NK-92 (cell line): ENCODE results near the gene UBE2R2.
"Not testable (repeated sequence)": the region's sequence is repeated elsewhere in the genome, so short reads cannot be mapped to it uniquely, and the experiment has no call there.

Experiments
- DNase-seq: peaks from one replicate; lab custom pipeline; 2025; ENCODE audit not compliant: unreplicated experiment; lab: John Stamatoyannopoulos, UW

UBE2R2 gene

DNA sequence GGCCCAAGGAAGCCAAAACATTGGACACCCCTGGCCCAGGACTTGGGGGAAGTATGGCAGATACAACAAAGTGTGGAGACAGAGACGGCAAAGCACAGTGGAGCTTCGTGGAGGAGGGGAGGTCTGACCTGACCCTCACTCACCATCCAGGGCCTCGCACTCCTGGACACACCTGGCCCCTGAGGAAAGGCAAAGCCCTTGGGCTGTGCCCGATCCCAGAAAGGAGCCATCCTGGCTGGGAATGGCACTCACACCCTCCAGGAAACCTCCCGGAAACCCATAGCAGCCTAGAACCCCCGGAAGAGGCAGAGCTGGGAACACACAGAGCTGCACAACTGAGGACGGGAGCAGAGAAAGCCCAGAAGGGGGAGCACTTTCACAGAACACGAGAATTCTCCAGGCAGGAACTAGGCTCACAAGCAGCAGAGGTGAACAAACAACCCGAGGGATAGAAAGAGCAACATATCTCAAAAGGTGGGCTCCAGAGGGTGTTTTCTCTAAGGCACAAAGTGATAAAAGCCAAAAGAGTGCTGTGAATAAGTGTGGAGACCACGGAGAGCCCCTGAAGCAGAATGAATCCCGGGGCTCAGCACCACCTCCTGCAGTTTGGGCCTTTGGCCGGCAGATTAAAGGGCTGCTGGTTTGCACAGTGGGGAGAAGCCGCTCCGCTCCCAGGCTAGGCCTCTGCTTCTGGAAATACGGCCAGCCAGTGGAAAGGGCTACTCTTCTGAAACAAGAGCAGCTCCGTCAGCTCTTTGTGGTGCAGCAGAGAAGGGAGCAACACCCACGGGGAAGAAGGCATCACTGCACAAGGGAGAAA, 108.2 kb downstream of the UBE2R2 start:
- no peak for DNase-seq

DNA sequence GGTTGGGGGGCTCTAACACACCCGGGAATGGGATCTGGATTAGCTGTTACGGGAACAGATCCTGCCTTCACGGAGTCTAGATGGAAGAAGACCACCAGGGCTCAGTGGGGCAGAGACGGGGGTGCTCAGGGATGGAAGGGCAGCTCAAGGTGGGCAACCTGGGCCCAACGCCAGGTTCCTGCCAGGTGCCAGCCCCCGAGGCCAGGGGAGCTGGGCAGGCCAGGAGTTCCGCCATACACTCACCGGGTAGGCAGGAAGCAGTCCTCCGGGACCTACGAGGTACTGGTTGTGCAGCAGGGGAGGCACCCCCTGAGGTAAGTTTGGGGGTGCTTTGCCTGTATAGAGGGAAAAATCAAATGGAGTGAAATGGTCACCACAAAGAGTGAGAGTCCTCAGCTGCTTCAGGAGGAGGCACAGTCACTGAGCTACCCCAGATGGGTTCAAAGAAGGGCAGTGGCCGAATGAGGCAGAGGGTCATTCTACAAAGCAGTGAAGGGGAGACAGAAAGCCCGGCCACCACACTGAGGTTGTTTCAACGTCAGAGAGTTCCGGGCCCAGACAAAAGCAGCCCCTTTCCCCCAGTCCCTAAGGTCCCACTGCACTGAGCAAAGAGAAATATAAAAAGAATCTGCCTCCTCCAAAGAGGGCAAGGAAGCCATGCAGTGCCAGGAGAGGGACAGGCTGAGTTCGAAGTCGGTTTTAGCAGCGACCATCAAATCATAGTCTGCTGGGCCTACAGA, 110.0 kb downstream of the UBE2R2 start:
- DNase-seq = no peak

DNA sequence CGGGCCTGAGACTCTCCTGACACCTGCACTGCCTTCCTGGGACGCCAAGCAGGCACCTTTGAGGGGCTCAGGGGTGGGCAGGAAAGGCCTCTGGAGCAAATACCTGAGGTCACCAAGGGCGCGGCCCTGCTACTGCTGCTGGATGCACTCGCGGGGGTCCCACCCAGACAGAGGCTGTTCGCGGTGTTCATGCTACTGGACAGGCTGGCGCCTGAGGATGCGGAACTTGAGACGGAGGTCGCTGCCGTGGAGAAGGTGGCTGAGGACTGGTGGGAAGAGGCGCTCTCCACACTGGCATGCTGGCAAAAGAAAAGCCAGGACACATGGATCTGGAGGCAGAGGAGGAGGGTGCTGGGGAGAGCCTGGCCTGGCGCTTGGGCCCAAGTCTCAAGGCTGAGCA, 110.7 kb downstream of the UBE2R2 start:
- no peak for DNase-seq

DNA sequence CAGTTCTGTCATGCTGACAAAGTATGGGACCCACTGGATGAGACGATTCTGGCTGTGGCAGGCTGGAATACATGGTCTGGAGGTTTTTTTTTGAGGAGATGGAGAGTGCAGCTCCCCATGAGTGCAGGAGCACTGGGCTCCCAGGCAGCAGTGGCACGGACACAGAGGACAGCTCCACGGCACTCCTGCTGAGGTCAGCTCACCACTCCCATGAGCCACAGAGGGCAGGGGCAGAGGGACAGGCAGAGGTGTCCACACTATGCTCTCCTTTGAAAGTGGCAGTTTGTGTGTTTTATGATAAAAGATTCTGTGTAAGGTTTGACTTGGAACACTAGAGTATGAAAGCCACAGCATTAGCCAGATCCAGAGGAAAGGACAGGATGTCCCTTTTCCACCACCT, 114.4 kb downstream of the UBE2R2 start:
- DNase-seq = no peak

DNA sequence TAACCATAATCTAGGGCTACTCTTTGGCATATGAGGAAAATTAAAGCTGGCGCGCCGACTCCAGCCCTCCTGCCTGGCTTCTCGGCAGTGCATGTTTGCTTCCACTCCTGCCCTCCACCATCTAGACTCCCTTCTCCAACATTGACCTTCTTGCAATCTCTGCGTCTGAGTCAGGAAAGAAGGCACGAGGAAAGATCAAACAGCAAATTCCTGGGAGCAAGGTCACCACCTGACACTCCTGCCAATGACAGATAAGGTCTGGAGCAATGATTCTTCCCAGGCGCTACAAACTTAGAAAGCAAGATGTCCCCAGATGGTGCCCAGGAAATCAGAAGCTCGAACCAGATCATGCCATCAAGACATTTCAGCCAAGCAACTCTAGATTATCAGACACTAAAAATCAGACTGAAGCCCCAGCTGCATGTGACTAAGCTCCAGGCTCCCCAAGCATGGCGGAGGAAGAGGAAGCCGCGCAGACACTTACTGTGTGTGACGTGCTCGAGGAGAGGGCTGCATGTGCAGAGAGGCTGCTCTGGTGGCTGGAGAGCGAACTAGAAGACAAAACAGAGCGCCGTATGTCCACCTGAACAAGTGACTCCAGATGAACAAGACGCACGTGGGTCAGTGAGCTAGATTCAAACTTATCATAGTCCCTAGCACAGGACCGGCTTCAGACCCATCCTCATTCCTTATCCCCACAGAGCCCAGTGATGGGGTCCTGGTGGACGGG, 115.3 kb downstream of the UBE2R2 start:
- DNase-seq = no peak

DNA sequence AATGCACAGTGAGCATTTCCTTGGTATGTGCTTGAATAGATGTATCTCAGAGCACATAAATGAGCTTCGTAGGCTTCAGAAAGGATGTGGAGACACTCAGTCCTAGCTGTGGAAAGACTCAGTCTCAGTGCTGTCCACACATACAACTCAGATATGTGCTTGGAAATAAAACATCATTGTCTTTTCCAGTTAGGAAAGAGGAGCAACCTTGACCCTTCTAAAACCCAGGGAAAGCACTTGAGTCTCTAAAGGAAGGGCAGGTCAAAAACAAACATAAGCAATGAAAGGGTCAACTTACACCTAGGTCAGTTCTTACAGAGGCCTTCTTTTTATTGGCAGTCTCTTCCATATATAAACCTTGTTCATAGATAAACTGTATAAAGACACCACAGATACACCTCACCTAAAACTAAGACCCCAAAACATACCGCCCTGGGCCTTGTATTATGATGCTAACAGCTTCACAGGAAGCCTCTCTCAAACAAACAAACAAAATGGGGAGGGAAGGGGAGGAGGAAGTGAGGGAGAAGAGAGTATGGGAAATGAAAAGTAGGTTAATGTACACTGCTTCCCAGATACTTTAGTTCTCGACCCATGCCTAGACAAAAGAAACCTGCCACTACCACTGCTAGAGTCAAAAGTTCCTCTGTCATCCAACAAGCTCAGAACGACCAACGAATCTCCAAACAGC, 117.4 kb downstream of the UBE2R2 start:
- DNase-seq = no peak

DNA sequence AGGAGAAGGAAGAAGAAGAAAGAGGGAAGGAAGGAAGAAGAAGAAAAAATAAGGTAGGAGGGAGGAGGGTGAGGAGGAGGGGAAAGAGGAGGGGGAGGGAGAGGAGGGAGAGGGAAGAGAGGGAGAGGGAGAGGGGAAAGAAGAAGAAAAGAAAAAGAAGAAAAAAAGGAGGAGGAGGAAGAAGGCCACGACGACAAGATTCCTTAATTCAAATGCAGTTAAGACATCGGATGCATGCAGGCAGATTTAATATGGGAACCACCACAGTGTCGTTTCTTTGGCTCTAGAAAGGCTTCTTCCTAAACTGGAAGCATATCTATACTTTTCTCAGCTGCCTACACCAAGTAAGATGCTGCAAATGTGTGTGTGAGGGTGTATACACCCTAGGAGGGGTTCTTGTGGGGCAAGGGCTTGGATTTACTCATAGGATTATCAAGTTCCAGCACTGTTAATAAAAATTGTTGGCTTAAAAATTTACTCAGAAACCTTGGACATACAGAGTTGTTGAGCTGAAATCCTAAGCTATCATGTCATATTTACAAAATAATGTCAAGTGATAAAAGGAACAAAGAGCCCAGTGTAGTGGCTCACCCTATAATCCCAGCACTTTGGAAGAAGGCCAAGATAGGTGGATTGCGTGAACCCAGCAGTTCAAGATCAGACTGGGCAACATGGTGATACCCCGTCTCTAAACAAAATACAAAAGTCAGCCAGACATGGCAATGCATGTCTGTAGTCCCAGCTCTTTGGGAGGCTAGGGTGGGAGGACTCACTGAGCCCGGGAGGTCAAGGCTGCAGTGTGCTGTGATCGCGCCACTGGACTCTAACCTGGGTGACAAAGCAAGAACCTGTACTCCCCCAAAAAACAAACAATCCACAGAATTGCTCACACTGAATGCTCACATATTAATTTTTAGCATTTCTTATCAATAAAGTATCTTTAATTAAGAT, 123.2 kb downstream of the UBE2R2 start:
- DNase-seq = no peak

DNA sequence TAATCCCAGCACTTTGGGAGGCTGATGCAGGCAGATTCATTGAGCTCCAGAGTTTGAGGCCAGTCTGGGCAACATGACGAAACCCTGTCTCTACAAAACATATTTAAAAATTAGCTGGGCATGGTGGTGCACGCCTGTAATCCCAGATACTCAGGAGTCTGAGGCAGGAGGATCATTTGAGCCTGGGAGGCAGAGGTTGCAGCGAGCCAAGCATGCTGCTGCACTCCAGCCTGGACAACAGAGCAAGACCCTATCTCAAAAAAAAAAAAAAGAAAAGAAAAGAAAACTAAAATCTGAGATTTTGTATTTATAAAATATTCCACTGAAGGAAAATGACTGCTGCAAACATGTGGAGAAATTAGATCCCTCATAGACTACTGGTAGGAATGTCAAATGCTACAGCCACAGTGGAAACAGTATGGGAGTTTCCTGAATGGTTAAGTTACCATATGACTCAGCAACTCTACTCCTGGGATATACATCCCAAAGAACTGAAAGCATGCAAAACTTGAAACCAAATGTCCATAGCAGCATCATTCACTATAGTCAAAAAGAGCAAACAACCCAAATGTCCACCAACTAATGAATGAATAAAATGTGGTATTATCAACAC, 125.6 kb downstream of the UBE2R2 start:
- no peak for DNase-seq

DNA sequence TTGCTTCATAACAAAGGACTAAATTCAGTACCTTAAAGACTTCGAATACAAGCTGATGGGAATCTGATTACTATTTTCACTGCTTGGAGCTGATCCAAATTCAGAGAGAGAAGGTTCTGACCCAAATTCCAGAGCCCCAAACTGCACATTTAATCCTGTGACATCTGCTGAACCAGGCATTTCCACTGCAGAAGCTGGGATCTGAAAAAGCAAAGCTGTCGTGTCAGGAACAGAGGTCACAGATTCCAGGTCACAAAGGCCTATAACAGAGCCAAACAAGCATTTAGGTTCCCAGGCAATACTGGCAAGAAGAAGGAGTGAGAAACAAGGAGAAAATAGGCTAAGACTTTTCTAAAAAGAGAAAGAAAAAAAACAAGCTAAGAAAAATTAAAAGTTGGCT, 126.4 kb downstream of the UBE2R2 start:
- no peak for DNase-seq

DNA sequence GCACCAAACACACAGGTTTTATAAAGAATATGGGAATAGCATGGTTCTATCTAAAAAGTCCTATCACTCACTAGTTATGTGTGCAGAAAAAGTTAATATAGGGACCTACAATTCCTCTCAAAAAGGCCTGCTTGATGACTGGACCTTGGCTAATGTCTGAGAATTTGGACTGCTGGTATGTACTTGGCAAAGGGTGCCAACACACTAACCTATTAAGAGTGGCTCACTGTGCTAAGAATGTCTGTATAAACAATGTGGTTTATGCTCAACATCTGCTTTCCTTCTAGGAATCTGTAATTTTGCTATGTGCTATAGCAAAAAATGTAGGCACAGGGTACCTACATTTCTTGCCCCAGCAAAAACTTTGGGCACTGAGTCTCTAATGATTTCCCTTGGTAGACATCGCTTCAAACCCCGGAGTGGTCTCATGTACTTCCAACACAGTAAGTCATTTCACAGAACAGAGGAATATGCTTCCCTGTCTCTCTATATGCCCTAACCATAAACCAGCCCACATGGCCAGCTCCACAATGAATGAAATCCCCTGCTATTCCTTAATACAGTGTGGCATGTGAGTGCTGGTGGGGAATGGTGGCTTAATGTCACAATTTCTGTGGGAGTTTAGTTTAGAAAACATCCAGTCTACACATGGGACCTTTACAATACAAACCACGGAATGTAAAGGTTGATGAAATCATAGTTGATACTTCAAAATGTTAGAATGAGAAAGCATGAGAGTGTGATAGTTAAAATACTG, 130.0 kb downstream of the UBE2R2 start:
- DNase-seq = no peak

DNA sequence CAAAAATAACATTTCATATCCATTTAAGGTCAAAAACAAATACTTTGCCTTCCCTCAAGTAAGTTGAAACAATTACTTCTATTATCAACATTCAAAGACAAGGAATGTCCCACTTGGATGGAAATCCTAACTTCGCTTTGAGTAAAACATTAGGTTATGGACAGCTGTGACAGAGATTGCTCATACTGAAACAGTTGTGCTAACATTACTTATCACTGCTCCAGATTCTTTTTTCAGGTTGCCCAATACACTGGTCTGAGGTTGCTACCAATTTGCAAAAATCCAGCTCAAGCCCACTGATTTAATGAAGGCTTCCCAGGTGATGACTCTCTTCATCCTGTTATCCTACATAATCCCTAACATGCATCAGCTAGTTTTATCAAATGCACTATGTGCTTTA, 133.4 kb downstream of the UBE2R2 start:
- DNase-seq = no peak

DNA sequence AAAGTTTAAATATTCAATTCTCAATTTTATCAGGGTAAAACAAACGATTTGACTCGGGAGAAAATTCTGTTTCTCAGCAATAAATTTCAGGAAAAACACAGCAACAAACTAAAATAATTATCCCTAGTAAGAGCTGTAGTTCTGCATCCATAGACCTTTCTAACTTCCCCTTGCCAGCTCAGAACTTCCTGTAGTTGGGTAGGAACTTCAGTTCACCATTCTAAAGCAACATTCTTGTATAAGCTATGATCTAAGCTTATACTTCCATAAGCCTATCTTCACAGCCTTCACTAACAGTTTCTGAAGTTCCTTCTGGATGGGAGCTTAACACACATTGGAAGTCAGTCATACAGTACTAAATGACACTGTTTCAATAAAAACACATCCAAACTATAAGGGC, 135.1 kb downstream of the UBE2R2 start:
- no peak for DNase-seq

DNA sequence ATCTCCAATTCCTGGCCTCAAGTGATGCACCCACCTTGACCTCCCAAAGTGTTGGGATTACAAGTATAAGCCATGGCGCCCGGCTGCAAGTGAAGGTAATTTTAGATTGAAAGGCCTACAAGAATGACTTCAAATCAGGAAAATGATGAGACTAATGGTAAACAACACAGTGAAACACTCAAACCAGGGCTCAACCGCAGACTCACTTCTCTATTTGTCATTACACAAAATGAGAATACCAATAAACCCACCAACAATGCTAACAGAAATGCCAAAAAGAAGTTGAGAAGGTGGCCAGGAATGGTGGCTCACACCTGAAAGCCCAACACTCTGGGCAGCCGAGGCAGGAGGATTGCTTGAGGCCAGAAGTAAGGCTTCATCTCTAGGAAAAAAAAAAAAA, 139.6 kb downstream of the UBE2R2 start:
- no peak for DNase-seq

DNA sequence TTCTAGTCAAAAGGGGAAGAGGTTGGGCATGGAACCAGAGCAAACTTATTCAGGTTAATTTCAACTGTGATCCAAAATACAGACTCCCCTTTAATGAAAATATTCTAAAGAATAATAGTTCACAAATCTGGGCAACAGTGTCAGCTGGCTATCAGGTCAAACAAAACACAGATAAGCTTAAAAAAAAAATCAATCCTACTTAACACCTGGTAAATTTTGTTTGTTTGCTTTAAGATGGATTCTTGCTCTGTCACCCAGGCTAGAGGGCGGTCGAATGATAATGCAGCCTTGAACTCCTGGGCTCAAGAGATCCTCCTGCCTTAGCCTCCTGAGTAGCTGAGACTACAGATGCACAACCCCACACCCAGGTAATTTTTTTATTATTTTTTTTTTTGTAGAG, 142.8 kb downstream of the UBE2R2 start:
- no peak for DNase-seq

DNA sequence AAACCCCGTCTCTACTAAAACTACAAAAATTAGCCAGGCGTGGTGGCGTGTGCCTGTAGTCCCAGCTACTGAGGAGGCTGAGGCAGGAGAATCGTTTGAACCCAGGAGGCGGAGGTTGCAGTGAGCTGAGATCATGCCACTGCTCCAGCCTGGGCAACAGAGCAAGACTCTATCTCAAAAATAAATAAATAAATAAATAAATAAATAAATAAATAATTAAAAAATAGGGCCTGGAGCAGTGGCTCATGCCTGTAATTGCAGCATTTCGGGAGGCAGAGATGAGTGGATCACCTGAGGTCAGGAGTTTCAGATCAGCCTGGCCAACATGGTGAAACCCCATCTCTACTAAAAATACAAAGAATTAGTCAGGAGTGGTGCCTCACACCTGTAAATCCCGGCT, 145.5 kb downstream of the UBE2R2 start:
- DNase-seq = not testable (repeated sequence)

DNA sequence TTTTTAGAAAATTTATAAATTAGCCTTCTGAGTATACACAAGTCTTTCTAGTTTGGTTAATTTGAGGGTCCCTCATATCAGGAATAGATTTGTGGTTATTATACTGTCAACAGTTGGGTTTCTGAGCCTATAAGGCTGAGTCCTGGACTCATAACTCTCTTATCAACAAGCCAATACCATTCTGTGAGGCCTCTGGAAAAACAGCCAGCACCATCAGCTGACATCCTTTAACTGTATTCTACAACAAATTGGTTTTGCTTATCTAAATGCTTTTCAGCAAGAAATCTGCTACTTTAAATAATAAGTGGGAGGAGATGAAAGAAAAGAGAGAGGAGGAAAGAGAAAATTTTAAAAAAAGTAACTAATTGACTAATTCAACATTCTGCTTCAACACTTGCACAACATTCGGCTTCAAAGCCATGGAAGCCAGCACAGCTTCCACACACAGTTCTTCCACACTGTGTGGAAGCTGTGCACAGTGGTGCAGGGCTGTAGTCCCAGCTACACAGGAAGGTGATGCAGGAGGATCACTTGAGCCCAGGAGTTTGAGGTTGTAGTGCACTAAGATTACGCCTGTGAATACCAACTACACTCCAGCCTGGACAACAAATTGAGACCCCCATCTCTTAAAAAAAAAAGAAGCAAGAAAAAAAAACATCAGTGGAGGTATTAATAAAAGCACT, 147.3 kb downstream of the UBE2R2 start:
- no peak for DNase-seq
